Rectal smooth muscle tissue (tissue), 1 donor: ENCODE data around the gene EFEMP1.

ENCODE experiments used
- H3K27ac ChIP-seq: one replicate; pipeline ENCODE4 v1.7.0; 2013; ENCODE audit warnings: low read depth, low read length, inconsistent platforms
- H3K27me3 ChIP-seq: one replicate; pipeline ENCODE4 v1.7.0; 2013; ENCODE audit warnings: low read length; ENCODE audit not compliant: control insufficient read depth, insufficient read depth
- H3K36me3 ChIP-seq: one replicate; pipeline ENCODE4 v1.7.0; 2013; ENCODE audit warnings: low read length; ENCODE audit not compliant: control insufficient read depth, insufficient read depth
- H3K4me1 ChIP-seq: one replicate; pipeline ENCODE4 v1.7.0; 2013; ENCODE audit warnings: low read length; ENCODE audit not compliant: control insufficient read depth, insufficient read depth
- H3K4me3 ChIP-seq: one replicate; pipeline ENCODE4 v1.7.0; 2013; ENCODE audit warnings: low read length
- H3K9ac ChIP-seq: one replicate; pipeline ENCODE4 v1.7.0; 2013; ENCODE audit warnings: low read length

The EFEMP1 gene

GRCh38 chr2:55903727-55904126 lies 19.9 kb downstream of the EFEMP1 start:
- H3K4me1 ChIP-seq, result no peaks in the 10 kb centered on the region
- no peaks in the 10 kb centered on the region for H3K27me3 ChIP-seq
- no peak overlapping the region for H3K27ac ChIP-seq
- H3K9ac ChIP-seq, result no peak overlapping the region
- H3K4me3 ChIP-seq, result no peak overlapping the region
- no peaks in the 10 kb centered on the region for H3K36me3 ChIP-seq

GRCh38 chr2:55902971-55903370 lies 20.6 kb downstream of the EFEMP1 start:
- Histone ChIP-seq H3K27ac (no peak overlapping the region), H3K4me3 (no peak overlapping the region), H3K4me1 (no peaks in the 10 kb centered on the region), H3K9ac (no peak overlapping the region), H3K36me3 (no peaks in the 10 kb centered on the region), H3K27me3 (no peaks in the 10 kb centered on the region)

GRCh38 chr2:55902429-55902828 lies 21.2 kb downstream of the EFEMP1 start:
- no peaks in the 10 kb centered on the region for H3K27me3 ChIP-seq
- no peaks in the 10 kb centered on the region for H3K4me1 ChIP-seq
- no peak overlapping the region for H3K27ac ChIP-seq
- no peak overlapping the region for H3K4me3 ChIP-seq
- H3K36me3 ChIP-seq, result no peaks in the 10 kb centered on the region
- no peak overlapping the region for H3K9ac ChIP-seq

- Histone ChIP-seq H3K27ac (no peak overlapping the region), H3K9ac (no peak overlapping the region), H3K4me3 (no peak overlapping the region), H3K4me1 (no peaks in the 10 kb centered on the region), H3K27me3 (no peaks in the 10 kb centered on the region), H3K36me3 (no peaks in the 10 kb centered on the region)
Observed at GRCh38 chr2:55901941-55902340, 21.6 kb downstream of the EFEMP1 start.

GRCh38 chr2:55901322-55901721 lies 22.3 kb downstream of the EFEMP1 start:
- Histone ChIP-seq H3K27me3 (no peaks in the 10 kb centered on the region), H3K27ac (no peak overlapping the region), H3K36me3 (no peaks in the 10 kb centered on the region), H3K9ac (no peak overlapping the region), H3K4me3 (no peak overlapping the region), H3K4me1 (no peaks in the 10 kb centered on the region)

GRCh38 chr2:55899881-55900280 lies 23.7 kb downstream of the EFEMP1 start:
- Histone ChIP-seq H3K27me3 (no peaks in the 10 kb centered on the region), H3K4me3 (no peak overlapping the region), H3K27ac (no peak overlapping the region), H3K36me3 (no peaks in the 10 kb centered on the region), H3K4me1 (no peaks in the 10 kb centered on the region), H3K9ac (no peak overlapping the region)

- no peaks in the 10 kb centered on the region for H3K36me3 ChIP-seq
- H3K4me1 ChIP-seq, result no peaks in the 10 kb centered on the region
- no peak overlapping the region for H3K9ac ChIP-seq
- no peak overlapping the region for H3K27ac ChIP-seq
- no peaks in the 10 kb centered on the region for H3K27me3 ChIP-seq
- H3K4me3 ChIP-seq, result no peak overlapping the region
Observed at GRCh38 chr2:55898386-55899040, 25.1 kb downstream of the EFEMP1 start.

GRCh38 chr2:55896633-55897032 lies 26.9 kb downstream of the EFEMP1 start:
- H3K9ac ChIP-seq, result no peak overlapping the region
- no peaks in the 10 kb centered on the region for H3K36me3 ChIP-seq
- H3K27me3 ChIP-seq, result no peaks in the 10 kb centered on the region
- H3K4me3 ChIP-seq, result no peak overlapping the region
- no peak overlapping the region for H3K27ac ChIP-seq
- H3K4me1 ChIP-seq, result no peaks in the 10 kb centered on the region

GRCh38 chr2:55894720-55895119 lies 28.9 kb downstream of the EFEMP1 start:
- no peak overlapping the region for H3K9ac ChIP-seq
- H3K4me1 ChIP-seq, result no peaks in the 10 kb centered on the region

GRCh38 chr2:55891671-55892094 lies 31.9 kb downstream of the EFEMP1 start:
- H3K4me1 ChIP-seq, result no peaks in the 10 kb centered on the region
- H3K36me3 ChIP-seq, result no peaks in the 10 kb centered on the region
- no peak overlapping the region for H3K9ac ChIP-seq
- no peaks in the 10 kb centered on the region for H3K27me3 ChIP-seq
- H3K4me3 ChIP-seq, result no peak overlapping the region
- H3K27ac ChIP-seq, result no peak overlapping the region

More at GRCh38 chr2:55894720-55895119, 28.9 kb downstream of the EFEMP1 start:
- Histone ChIP-seq H3K4me3 (no peak overlapping the region), H3K27me3 (no peaks in the 10 kb centered on the region), H3K27ac (no peak overlapping the region), H3K36me3 (no peaks in the 10 kb centered on the region)

GRCh38 chr2:55888936-55889335 lies 34.6 kb downstream of the EFEMP1 start:
- H3K27ac ChIP-seq, result no peak overlapping the region
- H3K27me3 ChIP-seq, result no peaks in the 10 kb centered on the region
- no peaks in the 10 kb centered on the region for H3K4me1 ChIP-seq
- no peaks in the 10 kb centered on the region for H3K36me3 ChIP-seq
- no peak overlapping the region for H3K9ac ChIP-seq
- no peak overlapping the region for H3K4me3 ChIP-seq

- H3K4me1 ChIP-seq, result no peaks in the 10 kb centered on the region
- H3K27ac ChIP-seq, result no peak overlapping the region
- H3K4me3 ChIP-seq, result no peak overlapping the region
- no peaks in the 10 kb centered on the region for H3K36me3 ChIP-seq
- H3K27me3 ChIP-seq, result no peaks in the 10 kb centered on the region
- H3K9ac ChIP-seq, result no peak overlapping the region
Observed at GRCh38 chr2:55887901-55888624, 35.5 kb downstream of the EFEMP1 start.

- Histone ChIP-seq H3K9ac (no peak overlapping the region), H3K27me3 (no peaks in the 10 kb centered on the region), H3K4me1 (no peaks in the 10 kb centered on the region), H3K36me3 (no peaks in the 10 kb centered on the region), H3K27ac (no peak overlapping the region), H3K4me3 (no peak overlapping the region)
Observed at GRCh38 chr2:55887351-55887750, 36.2 kb downstream of the EFEMP1 start.
